ENCODE measurements around the gene LPP.
"Not testable (repeated sequence)": the region's sequence is repeated elsewhere in the genome, so short reads cannot be mapped to it uniquely, and the experiment has no call there.

The LPP gene

GRCh38 chr3:188617270-188617669 is 463.3 kb downstream of the LPP start:
- DNase-seq, result no peak

GRCh38 chr3:188617988-188618701 is 464.2 kb downstream of the LPP start:
- no peak for DNase-seq

GRCh38 chr3:188620752-188621151 is 466.8 kb downstream of the LPP start:
- DNase-seq, result no peak

GRCh38 chr3:188624384-188624783 is 470.4 kb downstream of the LPP start:
- DNase-seq, result no peak

- no peak for DNase-seq
Measured at GRCh38 chr3:188624828-188625227, 470.9 kb downstream of the LPP start.

- DNase-seq, result no peak
Measured at GRCh38 chr3:188627652-188628051, 473.7 kb downstream of the LPP start.

GRCh38 chr3:188631291-188632010 is 477.5 kb downstream of the LPP start:
- DNase-seq, result no peak

GRCh38 chr3:188633206-188633605 is 479.2 kb downstream of the LPP start:
- DNase-seq, result no peak

- no peak for DNase-seq
Measured at GRCh38 chr3:188634285-188634684, 480.3 kb downstream of the LPP start.

- DNase-seq, result no peak
Measured at GRCh38 chr3:188635258-188636042, 481.5 kb downstream of the LPP start.

GRCh38 chr3:188636292-188636691 is 482.3 kb downstream of the LPP start:
- DNase-seq, result not testable (repeated sequence)

- no peak for DNase-seq
Measured at GRCh38 chr3:188641076-188641475, 487.1 kb downstream of the LPP start.

- no peak for DNase-seq
Measured at GRCh38 chr3:188643736-188644135, 489.8 kb downstream of the LPP start.

GRCh38 chr3:188646592-188646991 is 492.6 kb downstream of the LPP start:
- DNase-seq, result no peak

GRCh38 chr3:188647237-188647636 is 493.3 kb downstream of the LPP start:
- DNase-seq, result no peak

GRCh38 chr3:188649521-188649920 is 495.6 kb downstream of the LPP start:
- no peak for DNase-seq

- no peak for DNase-seq
Measured at GRCh38 chr3:188656196-188656982, 502.4 kb downstream of the LPP start.

- no peak for DNase-seq
Measured at GRCh38 chr3:188658606-188659005, 504.6 kb downstream of the LPP start.

- DNase-seq, result no peak
Measured at GRCh38 chr3:188659449-188660090, 505.6 kb downstream of the LPP start.

- no peak for DNase-seq
Measured at GRCh38 chr3:188660415-188660814, 506.5 kb downstream of the LPP start.

- no peak for DNase-seq
Measured at GRCh38 chr3:188661806-188662205, 507.8 kb downstream of the LPP start.

- no peak for DNase-seq
Measured at GRCh38 chr3:188662214-188662613, 508.3 kb downstream of the LPP start.
